NCI-H82 treated with DMSO at 0.1 percent for 48 hours (cell line): ENCODE measurements around the gene TMPRSS2.

Experiments used
- DNase-seq: peaks from one replicate; lab custom pipeline; 2025; ENCODE audit not compliant: unreplicated experiment; lab: John Stamatoyannopoulos, UW

TMPRSS2 gene

DNA sequence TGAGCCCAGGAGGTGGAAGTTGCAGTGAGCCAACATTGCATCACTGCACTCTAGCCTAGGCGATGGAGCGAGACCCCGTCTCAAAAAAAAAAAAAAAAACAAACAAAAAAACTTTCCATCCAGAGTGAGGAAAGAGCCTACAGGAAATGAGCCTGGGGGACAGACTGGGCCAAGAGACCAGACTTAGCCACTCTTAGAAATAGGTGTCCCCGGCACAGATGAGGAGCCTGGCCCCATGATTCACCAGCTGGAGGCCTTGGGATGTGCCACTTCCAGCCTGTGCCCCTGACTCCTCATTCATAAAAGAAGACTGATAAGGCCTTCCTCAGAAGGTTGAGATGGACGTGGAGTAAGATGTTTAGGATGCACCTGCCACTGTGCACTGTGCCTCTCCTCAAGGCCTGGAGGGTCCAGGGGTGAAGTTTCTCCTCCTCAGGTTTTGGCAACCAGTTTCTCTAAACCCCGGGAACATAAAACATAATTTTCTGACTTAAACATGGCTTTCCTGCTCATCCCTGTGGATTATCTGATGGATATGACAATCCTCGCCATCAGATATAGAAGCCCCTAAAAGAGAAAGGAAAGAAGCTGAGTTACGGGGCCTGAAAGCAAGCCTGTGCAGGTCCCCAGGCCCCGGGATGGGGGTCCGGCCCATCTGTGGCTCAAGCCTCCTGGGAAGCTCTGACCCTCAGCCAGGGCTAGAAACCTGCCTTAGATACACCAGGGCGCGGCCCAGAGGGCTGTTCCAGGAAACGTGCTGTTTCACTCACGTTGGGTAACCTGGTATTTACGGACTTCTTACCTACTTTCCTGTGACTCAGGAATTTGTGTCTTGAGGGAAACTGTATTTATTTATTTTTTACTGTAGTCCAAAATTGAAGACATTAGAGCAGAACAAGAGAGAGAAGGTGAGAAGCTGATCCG lies 55.9 kb downstream of the TMPRSS2 start:
- no peak for DNase-seq

DNA sequence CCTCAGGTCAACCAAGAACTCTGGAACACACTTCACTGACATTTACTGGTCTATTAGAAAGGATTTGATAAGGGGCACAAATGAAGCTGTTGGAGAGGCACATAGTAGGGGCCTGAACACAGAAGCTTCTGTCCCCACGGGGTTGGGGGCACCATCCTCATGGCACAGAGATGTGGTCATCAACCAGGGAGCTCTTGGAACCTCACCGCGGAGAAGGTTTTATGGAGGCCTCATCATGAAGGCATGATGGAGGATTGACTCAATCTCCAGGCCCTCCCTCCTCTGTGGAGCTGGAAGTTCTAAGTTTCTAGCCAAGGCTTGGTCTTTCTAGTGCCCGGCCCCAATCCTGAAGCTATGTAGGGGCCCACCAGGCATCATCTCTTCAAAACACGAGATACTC lies 58.3 kb downstream of the TMPRSS2 start:
- DNase-seq: no peak

DNA sequence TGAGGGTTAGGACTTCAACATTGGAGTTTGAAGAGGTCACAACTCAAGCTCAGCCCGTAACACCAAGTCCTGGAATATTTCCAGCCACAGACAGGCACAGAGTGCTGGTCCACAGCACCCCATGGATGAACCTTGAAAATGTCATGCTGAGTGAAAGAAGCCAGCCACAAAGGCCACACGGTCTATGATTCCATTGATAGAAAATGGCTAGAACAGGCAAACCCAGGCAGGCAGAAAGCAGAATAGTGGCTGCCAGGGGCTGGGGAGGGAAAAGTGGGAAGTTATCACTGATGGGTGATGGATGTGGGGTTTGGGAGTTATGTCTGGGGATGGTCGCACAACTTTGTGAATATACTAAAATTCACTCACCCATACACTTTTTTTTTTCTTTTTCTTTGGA lies 60.6 kb downstream of the TMPRSS2 start:
- no peak for DNase-seq

DNA sequence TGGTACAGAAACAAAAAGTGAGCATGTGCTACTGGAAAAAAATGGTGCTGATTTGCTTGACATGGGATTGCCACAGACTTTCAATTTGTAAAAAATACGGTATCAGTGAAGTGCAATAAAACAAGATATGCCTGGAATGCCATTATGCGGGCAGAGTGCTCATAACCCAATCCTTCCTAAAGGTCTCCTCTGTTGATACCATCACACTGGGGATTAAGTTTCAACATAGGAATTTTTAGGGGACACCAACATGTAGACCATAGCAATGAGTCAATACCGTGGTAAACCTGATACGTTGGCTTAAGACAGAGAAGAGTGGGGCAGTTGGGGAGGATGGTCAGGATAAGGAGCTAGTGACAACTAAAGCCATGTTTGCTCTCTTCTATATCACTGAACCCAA lies 61.4 kb downstream of the TMPRSS2 start:
- no peak for DNase-seq

DNA sequence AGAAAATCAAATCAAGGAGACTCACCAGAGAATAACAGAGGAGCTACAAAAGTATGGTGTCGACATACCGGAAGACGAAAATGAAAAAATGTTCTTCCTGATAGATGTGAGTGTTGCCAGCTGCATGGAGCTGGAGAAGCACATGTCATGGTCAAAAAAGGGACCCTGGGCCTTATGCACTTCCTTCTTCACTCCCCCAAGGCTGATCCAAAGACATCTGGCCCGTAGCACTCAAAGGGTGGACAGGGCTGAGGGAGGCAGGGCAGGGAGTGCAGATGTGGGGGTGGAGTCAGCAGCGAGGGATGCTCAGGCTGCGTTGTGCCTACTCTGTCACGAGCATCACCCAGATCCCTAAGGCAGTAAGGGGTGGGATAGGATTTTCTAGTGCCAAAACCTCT lies 62.5 kb downstream of the TMPRSS2 start:
- DNase-seq: no peak

DNA sequence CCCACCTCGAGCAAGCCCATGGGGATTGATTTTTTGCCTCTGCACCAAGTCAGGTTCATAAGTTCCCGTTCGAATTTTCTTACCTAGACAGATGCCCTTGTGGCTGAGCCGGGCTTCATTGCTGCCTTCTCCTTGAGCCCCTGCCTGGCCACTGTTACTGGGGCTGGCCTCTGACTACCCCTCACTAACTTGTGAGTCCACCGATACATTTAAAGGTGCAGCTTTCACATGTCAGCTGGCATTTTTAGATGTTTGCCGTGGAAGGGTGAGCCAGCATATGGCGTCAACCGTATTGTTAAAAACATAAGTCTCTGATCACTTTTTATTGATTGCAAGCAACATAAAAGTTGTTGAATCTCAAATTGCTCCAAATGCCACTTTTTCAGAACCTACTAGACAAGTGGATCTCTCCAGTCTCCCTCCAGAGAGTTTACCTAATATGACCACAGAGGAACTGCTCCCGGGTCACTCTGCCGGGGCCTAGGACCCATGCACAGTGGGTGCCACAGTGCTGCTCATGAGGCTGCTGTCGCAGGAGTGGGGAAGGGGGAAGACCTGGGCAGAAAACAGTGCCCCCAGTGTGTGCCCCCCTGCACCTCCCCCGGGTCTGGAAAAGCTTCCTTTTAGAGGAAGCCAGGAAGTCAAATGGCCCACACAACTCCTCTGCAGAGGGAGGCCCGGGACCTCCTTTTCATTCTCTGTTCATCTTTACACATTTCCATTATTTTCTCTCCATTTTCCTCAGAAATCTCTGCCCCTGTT lies 63.1 kb downstream of the TMPRSS2 start:
- DNase-seq: no peak

DNA sequence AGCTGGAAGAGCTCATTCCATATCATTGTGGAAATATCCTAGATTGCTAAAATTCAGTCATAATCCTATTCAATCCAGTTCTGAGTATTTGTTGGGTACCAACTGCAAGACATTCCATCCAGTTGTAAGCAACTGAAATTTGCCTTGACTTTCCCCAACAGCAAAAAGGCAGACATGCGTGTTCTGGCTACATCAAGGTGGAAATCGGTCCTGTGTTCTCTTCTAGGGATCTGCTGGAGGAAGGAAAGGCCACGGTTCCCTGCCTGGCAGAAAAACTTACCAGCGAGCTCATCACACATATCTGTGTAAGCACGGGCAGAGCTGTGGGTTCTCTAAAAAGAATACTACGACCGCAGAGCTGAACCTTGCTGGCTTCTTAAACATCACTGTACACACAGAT lies 64.4 kb downstream of the TMPRSS2 start:
- DNase-seq: no peak

DNA sequence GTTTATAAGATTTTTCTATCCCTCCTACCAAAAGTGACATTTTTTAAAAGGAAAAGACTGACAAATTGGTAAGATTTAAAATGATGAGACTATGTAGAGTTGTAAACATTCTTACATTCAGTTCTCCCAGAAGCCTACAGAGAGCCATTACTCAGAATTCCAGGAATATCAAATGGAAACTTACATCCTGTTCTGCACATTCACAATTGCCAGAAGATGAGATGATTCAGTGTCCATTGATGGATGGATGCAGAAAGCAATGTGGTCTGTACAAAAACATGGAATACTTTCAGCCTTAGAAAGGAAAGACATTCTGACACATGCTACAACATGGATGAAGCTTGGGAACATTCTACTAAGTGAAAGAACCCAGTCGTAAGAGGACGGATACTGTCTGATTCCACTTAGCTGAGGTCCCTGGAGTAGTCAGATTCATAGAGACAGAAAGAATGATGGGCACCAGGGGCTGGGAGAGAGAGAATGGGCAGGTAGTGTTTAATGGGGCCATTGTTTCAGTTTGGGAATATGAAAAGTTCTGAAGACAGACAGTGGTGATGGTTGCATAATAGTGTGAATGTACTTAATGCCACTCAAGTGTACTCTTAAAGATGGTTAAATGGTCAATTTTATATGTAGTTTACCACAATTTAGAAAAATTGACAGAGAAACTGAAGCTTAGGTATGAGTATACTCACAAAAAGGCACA lies 65.3 kb downstream of the TMPRSS2 start:
- no peak for DNase-seq

DNA sequence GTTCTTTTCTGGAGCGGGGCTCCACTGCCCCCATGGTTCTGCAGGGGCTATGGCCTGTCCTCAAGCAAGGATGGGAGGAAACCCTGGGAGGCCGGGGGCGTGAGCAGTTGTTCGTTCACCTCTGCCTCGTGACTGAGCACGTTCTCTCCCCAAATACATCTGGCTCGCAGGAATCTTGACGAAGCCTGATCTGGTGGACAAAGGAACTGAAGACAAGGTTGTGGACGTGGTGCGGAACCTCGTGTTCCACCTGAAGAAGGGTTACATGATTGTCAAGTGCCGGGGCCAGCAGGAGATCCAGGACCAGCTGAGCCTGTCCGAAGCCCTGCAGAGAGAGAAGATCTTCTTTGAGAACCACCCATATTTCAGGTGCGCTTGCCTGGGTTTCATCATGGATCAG lies 66.4 kb downstream of the TMPRSS2 start:
- no peak for DNase-seq

DNA sequence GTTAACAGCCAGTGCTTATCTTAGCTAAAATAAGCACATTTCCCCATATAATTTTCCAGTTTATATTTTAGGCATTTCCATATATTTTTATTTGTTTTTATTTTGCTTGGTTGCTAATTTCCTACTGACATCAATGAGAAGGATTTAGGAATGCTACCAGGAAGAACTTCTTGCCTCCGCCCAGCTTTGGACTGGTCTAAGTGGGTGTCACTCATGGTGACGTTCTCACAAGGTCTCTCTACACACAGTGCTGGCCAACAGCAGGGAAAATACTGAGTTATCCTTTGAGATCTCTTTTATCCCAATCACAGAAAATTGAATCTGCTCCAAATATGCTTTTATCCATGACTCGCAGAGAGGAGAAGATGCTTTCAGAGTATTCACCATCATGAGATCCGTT lies 68.7 kb downstream of the TMPRSS2 start:
- no peak for DNase-seq

DNA sequence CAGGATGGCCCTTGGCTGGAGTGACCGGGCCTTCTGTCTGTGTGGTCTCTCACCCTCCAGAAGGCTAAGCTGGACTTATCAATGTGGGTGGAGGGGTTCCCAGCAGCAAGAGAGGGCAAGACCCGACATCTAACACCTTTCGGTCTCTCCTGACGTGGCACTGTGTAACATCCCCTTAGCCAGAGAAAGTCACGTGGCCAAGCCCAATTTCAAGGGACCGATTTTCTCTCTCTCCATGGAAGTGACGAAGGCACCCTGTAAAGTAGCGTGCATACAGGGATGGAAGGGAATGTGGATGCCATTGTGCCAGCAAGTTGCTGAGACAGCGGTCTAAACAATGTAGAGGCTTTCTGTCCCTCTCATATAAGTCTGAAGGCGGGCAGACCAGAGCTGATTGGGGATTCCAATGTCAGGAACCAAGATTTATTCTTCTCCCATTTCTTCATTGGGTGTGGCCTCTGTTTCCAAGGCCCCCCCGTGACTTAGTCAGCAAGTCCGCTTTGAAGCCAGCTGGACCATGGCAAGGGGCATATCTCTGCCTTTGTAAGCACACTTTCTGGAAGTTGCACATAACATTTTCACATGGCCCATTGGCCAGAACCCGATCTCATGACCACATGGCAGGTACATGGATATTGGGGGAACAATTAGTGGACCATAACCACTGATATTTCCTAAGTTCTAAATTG lies 69.4 kb downstream of the TMPRSS2 start:
- no peak for DNase-seq

DNA sequence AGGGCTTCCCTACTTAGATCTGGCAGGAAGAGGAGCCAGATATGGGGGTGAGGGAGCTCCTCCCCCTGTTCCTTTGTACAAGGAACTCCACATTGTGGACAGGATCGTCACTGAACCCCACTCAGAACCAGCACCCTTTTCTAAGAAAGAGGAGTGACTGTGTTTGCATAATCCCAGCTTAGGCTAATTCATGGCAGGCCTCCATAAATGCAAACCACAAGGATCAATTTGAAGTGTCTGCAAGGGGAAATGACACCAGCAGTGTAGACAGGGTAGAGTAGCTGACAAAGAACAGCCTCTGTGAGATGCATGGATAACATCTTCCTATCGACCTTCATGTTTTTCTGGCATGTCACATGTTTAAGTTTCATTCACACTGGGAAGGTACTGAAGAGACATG lies 70.2 kb downstream of the TMPRSS2 start:
- no peak for DNase-seq

DNA sequence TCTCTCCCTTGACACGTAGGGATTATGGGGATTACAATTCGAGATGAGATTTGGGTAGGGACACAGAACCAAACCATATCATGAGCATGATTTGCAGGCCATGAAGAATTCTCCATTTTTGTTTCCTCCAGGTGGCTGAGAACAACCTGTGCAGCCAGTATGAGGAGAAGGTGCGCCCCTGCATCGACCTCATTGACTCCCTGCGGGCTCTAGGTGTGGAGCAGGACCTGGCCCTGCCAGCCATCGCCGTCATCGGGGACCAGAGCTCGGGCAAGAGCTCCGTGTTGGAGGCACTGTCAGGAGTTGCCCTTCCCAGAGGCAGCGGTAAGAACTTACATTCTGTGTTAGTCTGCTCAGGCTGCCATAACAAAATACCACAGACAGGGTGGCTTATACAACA lies 72.3 kb downstream of the TMPRSS2 start:
- DNase-seq: no peak

DNA sequence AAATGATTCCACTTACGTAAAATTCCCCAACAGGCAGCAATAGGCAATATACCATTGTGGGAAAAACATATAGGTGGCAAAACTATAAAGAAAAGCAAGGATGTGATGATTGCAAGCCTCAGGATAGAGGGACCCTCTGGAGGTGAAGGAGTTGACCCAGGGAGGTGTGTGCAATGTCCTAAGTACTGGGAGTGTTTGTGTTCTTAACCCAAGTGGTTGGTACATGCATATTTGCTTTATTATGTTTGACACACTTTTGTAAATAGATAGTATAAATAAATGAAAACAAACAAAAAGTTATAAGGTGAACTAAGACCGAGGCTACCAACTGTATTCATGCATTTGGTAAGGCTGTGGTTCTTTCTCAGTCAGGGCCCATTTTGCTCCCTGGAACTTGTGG lies 74.4 kb downstream of the TMPRSS2 start:
- no peak for DNase-seq

DNA sequence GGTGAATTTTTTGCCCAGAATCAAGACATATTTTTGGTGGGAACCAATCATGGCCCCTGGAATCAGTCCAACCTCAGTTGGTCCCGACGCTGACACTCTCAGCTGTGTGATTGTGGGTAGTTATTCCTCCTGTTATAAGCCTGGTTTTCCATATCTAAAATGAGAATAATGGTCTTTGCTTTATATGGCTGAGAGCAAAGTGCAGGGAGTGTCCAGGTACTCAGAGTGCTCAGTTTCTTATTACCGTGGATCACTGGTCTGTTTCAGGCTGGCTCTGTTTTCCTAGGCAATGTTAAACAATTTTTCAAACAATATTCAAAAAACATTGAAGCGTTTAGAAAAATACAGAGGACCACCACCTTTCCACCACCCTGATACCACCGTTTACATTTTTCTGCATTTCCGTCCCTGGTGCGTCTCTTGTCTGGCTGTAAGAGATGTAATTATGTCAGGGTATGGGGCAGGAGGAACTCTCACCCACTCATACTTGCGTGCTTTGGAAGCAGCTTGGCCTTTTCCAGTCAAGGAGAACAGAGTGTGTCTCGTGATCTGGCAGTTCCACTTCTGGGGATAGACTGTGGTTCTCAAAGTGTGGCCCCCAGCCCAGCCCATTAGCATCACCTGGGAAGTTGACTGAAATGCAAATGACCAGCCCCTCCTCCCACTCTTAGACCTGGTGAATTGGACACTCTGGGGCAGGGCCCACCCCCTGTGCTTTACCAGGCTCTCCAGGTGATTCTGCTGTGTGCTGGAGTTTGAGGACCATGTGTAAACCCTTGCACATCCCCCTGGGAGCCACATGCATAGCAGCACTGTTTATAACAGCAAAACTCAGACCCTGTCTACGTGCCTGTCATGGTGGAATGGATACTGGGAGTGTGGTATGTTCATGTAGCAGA lies 75.1 kb downstream of the TMPRSS2 start:
- DNase-seq: no peak

DNA sequence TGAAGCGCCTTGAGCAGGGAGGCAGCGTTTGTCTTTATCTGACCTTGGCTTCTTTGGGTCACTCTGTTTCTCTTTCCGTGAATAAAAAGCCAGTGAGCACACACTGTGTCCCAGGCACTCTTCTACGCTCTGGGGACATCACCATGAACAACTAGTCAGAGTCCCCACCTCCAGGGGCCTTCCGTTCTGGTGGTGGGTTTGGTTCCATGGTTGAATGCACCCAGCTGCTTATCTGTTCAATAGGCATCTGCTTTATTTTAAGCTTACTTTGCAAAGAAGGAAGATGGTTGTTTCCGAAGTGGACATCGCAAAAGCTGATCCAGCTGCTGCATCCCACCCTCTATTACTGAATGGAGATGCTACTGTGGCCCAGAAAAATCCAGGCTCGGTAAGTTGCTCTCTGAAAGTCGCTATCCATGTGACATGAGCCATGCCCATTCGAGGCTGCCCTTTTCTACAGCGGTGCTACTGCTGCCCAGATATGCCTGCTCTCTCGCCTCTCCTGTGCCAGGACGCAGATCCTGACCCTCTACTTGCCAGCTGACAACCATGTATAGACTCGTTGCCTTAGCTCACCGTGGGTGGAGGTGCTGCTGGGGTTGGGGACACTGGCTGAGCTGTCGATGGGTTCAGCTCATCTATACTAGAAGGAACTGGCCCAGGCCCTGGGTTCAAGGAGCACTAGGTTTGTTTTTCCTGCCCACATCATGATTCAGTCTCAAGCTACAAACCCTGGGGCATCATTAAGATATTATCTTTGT lies 76.0 kb downstream of the TMPRSS2 start:
- no peak for DNase-seq

DNA sequence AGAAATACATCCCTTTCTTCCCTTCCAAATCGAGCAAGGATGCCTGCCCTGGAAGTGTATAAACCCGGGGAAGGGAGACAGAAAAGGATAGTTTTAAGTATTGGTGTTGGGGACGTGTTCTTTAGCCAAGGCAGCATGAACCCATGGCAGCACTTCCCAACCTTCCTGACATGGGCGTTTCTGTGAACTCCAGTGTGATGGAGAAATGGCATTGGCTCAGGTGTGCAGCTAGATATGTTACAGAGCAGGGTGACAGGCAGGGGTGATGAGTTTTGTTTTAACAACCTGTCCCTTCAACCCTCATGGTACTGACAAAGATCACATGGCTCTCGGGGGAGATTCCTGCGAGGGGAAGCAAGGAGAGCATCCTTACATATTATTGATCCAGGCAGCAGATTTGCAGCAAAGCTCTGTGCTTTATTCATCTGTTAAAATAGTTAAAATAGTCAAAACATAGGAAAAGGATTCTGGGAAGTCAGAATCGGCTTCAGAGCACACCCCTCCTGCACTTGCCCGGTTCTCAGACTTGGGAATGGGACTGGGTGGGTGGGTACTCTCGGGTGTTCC lies 78.0 kb downstream of the TMPRSS2 start:
- no peak for DNase-seq

DNA sequence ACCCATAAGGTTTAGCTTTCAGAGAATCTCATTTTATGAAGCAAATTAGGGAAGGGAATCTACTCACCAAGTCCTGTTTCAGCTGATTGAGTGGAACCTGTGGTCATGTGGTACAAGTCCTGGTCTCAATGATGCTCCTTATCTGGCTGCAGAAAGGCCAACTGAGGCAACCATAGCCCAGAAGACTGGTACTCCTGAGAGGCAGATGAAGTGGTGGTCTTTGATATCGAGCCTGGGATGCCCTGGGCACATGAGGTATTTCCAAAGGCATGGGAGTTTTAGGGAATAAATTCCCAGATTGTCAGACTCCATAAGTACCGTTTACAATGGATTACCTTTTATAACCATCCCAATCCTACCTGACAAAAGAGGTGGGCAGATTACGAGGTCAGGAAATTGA lies 78.7 kb downstream of the TMPRSS2 start:
- DNase-seq: no peak

DNA sequence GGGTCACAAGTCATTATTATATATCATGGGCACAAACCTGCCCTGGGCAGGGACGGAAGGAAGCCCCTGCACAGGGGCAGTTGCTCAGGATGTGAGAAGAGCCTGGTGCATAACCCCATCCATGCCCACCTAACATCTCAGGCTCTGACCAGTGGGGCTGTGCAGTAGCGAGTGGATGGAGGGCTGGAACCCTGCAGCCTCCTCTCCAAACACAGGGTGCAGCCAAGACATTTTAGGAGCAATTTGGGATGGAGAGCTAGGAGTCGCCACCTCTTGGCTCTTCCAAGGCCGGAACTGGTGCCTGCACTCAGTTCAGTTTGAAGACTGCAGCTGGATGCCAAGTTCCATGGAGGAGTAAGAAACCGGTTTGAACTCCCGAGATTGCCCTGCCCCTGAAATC lies 79.1 kb downstream of the TMPRSS2 start:
- DNase-seq: no peak
